SK-MEL-5 (cell line): Measurements from ENCODE around the gene CORO7. TPM values are rescaled to one million over a fixed set of nuclear protein-coding genes. Genes with fewer than 3 reads are reported as not detected.
"Not testable (repeated sequence)": the region's sequence is repeated elsewhere in the genome, so short reads cannot be mapped to it uniquely, and the experiment has no call there.

Experiments
- DNase-seq: peaks from one replicate; pipeline ENCODE4 v3.0.0-alpha.2; 2016; ENCODE audit warnings: low read depth, low spot score
- in situ Hi-C: cut with HindIII; loops from 2 replicates; pipeline ENCODE4 v1.10.0; 2016; ENCODE audit warnings: low sequenced_read_pairs, high pct_unique_total_duplicates, low pct_unique_long_range_greater_than_20kb
- total RNA-seq: library from RNA; depleted of rRNA; stranded (reverse); fragments of >200 nt; shearing (Covaris generic); gene quantifications from 2 replicates; pipeline ENCODE4 v1.2.3, GENCODE V29; 2014

Gene CORO7
- total RNA-seq, 1 experiment from 2014 or later = 17.4 TPM

DNA sequence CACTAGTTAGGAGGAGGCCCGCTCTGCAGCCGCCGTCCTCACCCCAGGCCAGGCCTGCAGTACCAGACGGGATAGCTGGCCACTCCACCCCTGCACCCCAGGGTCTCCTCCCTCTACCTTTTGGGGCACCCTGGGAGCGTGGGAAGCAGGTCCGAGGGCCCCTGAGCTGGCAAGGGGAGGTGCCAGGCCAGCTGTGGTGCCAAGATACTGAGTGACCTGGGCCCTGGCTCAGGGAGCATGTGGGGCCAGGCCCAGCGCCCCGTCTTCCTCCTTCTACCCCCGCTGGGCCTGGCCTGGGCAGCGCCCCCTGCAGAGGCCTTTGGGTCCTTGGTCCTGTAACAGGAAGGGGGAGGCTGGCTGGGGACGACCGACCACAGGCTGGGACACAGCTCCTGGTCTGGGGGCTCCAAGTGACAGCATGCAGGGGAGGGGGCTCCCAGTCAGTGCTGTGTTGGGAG lies 78.2 kb downstream of the CORO7 start:
- in situ Hi-C loops = no loop called here
- no peak for DNase-seq

DNA sequence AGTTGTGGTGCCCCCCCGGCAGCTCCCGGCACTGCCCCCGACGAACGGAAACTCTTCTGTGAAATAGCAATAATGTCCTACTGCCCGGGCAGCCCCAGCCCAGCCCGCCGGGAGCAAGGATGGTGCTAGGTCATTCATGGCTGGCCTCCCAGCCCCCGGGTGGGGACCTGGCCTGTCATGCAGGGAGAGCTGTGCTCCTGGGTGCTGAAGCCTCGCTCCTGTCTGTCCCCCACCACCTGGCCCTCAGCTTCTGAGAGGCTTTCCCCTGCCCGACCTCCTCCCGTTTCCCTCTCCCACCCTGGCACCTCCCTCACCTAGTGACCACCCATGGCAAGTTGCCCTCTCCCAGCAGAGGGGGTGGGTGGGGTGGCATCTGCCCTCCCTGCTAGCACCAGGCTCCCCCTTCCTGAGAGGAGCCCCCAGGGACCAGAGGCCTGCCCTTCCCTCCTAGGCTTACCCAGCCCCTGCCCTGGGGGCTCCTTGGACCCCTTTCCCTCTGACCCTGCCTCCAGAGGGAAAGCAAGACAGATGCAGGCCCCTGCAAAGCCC lies 78.8 kb downstream of the CORO7 start:
- DNase-seq = no peak
- in situ Hi-C loops = no loop called here

DNA sequence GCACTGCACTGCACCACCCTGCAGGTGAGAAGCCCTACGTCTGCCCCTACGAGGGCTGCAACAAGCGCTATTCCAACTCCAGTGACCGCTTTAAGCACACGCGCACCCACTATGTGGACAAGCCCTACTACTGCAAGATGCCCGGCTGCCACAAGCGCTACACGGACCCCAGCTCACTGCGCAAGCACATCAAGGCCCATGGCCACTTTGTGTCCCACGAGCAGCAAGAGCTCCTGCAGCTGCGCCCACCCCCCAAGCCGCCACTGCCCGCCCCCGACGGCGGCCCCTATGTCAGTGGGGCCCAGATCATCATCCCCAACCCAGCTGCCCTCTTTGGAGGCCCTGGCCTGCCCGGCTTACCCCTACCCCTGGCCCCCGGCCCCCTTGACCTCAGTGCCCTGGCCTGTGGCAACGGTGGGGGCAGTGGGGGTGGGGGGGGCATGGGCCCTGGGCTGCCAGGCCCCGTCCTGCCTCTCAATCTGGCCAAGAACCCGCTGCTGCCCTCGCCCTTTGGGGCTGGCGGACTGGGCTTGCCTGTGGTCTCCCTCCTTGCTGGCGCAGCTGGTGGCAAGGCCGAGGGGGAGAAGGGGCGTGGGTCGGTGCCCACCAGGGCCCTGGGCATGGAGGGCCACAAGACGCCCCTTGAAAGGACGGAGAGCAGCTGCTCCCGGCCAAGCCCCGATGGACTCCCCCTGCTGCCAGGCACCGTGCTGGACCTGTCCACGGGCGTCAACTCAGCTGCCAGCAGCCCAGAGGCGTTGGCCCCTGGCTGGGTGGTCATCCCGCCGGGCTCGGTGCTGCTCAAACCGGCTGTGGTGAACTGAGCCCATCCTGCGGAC lies 79.5 kb downstream of the CORO7 start:
- no peak for DNase-seq
- in situ Hi-C loops = no loop called here

DNA sequence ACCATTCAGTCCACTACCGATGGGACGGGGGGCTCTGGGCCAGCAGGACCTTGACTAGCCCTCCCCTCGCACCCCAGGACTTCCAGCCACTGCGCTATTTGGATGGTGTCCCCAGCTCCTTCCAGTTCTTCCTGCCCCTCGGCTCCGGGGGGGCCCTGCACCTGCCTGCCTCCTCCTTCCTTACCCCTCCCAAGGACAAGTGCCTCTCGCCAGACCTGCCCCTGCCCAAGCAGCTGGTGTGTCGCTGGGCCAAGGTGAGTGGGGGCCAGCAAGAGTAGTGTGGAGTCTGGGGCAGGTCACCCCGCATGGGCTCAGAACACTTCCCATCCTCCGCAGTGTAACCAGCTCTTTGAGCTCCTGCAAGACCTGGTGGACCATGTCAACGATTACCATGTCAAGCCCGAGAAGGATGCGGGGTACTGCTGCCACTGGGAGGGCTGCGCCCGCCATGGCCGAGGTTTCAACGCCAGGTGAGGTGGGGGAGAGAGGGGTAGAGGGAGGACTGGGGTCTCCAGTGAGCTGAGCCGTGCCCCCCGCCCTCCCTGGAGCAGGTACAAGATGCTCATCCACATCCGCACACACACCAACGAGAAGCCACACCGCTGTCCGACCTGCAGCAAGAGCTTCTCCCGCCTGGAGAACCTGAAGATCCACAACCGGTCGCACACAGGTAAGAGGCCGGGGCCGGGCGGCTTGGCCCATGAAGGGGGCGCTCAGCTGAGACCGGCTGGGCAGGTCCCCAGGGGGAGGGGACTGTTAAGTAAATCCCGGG lies 81.5 kb downstream of the CORO7 start:
- DNase-seq = no peak
- in situ Hi-C loops = no loop called here

DNA sequence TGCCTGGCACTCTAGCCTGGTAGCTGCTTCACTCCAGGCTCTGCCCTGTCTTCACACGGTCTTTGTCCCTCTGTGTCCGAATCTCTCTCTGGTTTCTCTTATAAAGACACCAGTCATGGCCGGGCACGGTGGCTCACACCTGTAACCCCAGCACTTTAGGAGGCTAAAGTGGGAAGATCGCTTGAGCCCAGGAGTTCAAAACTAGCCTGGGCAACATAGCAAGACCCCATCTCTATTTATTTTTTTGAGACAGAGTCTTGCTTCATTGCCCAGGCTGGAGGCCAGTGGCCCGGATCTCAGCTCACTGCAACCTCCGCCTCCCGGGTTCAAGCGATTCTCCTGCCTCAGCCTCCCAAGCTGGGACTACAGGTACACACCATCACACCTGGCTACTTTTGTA lies 82.7 kb downstream of the CORO7 start:
- DNase-seq, in situ Hi-C loops: not testable (repeated sequence)

DNA sequence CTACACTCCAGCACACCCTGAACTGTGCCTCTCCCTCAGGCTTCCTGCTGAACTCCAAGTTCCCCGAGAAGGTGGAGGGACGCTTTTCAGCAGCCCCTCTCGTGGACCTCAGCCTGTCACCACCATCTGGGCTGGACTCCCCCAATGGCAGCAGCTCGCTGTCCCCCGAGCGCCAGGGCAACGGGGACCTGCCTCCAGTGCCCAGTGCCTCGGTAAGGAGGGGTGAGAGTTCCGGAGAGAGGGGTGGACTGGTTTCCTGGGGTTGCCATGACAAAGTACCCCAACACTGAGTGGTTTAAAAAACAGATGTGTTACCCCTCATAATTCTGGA lies 83.1 kb downstream of the CORO7 start:
- in situ Hi-C loops = no loop called here
- DNase-seq = no peak

DNA sequence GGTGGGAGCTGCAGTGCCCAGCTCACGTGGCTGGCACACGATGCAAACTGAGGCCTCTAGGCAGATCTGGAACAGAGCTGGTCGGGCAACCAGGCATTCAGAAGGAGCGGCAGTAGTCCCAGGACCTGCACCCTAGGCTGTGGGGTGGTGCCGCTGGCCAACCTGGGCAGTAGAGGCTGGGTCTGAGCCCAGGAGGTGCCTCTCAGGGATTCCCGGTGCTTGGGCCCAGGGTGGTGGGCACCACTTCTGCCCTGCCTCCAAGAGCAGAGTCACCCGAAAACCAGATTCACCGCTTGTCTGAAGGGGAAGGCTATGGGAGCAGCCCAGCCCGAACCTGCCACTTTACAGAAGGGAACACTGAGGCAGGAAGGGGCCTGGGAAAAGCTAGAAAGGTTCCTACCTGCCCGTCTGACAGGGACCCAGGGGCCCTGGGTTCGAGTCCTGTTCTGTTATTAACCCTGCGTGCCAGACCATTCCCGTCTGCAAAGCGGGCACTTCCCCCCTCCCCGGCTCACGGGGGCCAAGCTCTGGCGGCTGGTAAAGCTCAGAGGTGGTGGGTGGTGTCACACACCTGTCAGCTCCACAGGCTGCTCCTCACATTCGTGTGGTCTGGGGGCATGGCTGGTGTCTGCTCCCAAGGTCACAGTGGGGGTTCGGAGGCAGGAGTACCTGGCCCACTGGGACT lies 83.6 kb downstream of the CORO7 start:
- in situ Hi-C loops = no loop called here

DNA sequence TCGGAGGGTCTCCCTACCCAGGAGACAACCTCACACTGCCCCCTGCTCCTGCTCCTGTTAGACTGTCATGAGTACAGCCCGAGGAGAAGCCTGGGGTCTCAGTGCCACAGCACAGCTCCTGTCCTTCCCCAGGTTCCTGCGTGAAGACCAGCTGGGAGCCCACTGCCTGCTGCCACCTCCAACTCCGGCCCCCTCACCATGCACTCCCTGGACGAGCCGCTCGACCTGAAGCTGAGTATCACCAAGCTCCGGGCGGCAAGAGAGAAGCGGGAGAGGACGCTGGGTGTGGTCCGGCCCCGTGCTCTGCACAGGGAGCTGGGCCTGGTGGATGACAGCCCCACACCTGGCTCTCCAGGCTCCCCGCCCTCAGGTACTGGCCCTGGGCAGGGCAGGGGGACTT lies 84.3 kb downstream of the CORO7 start:
- in situ Hi-C loops = no loop called here
- DNase-seq = no peak

More for the DNA sequence above, 83.6 kb downstream of the CORO7 start:
- DNase-seq = no peak

DNA sequence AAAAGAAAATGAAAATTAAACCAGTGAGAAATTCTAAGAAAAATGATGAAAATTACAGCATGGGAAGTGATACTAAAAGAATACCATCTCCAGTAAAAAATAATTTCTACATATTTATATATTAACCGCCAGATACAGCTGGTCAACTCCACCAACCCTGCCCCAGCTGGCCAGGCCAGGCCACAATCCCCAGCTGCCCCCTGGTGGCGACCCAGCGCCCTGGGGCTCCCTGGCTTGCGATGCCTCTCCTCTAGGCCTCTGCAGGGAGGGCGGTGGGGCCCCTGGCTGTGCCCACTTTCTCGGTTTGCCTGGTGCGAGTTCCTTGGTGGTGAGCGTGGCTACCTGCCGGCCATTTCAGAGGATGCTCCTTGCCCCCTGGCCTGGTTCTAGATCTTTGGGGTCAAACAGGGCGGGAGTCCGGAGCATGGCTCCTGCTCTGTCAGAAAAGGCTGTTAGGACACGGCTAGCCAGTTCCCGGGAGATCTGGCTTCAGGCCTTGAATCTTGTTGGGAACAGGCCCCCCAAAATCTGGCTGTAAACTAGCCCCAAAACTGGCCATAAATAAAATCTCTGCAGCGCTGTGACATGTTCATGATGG lies 86.0 kb downstream of the CORO7 start:
- in situ Hi-C loops = no loop called here
- DNase-seq = peak; percentile 69

DNA sequence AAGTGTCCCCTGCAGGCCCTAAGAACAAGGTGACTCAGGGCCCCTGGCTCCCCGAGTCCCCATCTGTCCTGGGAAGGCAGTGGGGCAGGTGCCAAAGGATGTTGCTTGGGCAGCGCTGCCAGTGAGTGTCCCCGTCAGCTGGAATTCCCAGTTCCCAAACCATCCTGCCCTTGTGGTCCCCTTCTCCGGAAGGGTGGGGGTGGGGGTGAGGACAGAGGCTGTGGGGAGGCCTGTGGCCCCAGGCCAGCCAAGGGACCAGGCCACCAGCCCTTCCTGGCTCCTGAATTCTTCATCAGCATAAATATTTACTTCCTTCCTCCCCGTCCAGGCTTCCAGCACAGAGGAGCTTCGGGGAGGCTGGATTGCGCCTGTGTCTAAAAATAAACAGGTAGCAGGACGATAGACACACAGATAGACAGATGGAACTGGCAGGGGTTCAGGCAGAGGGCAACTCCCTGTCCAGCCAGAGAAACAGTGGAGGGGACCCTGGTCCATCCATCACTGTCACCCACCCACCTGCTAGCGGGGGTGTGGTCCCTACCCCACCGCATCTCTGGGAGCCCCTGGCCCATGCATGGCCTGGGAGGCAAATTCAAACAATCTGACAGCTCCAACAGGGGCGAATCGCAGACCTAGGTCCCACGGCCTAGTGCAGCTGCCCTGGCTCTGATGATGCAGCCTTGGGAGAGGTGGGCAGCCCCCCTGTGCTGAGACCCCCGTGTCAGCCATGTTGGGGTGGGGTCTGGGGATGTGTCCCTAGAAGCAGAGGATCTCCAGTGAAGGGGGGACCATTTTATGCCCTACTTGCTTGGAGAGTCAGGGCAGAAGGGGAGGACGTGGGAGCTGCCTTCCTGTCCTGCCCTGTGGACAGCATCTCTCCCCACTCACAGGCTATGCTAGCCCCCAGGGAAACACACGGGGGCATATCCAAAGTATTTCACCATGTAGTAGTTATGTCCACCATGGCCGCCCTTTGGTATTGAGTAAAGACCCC lies 87.3 kb downstream of the CORO7 start:
- in situ Hi-C loops = no loop called here
- DNase-seq = no peak

DNA sequence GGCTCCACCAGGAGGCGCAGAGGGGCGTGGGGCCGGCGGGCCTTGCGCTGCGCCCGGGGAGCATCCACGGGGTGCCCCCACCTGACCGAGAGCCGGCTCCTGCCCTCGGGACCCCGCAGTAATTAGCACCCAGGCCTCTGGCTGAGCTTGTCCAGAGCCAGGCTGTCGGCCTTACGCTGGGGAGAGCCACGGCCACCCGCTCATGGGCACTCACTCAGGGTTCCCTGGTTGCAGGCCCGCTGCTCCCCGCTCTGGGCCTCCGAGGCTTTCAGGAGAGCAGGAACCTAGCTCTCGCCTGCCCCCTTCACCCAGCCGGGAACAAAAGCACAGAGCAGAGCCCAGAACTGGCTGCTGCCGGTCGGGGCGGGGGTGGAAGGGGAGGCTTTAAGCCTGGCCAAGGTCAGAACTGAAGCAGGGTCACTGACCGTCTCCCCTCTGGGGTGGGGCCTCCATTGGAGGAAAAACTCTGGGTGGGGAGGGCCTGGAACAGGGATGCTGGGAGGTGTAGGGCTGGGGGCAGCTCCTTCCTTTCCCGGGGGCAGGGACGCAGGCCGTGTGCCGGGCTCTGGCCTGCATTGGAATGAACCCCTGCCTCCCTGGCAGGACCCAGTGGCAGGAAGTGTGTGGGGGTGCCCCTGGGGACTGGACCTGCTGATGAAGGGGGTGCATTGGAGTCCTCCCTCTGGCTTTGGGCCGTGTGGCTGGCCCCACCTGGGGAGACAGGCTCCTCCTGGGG lies 88.2 kb downstream of the CORO7 start:
- in situ Hi-C loops = no loop called here
- DNase-seq = no peak

DNA sequence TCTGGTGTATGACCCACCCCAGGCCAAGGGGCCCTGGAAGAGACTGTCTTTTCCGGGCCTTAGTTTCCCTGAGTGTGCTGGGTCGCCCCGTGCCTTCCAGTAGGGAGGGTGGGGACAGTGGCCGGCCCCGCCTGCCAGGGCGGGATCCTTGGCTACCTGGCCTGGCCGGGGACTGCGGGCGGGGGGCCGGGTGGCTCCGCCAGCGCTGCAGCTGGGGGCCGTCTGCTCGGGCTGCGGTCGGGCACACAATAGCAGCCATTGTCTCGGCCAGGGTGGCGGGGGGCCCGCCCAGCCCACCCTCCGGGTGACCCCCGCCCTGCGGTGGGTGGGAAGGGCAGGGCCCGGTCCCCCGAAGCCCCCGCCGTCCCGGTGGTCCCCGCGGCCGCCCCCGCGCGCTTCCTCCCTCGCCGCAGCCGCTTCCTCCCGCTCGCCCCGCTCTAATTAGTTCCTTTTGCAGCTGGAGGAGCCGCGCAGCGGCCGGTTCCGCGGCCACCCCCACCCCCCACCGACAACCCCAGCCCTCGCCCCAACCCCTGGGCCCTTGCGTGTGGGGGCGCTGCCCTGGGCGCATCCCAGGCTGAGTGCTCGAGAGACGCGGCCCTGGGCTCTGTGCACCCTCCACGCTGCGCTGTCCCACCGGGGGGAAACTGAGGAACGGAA lies 88.9 kb downstream of the CORO7 start:
- no peak for DNase-seq
- in situ Hi-C loops = no loop called here

DNA sequence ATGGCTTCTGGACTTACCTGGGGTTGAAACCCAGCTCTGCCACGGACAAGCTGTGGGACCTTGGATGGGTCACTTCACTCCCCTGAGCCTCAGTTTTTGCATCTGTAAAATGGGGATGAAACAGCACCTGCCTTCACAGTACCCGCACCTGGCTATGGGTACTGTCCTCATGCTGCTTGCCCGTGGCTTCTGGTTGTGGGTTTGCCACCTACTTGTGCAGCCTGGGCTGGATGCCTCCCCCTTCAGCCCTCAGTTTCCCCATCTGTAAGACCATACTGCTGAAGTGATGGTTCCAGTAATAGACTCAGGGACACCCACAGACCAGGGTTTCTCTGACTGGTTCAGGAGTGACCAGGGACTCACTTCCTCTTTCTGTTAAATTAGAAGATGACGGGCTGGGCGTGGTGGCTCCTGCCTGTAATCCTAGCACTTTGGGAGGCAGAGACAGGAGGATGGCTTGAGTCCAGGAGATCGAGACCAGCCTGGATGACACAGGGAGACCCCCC lies 91.1 kb downstream of the CORO7 start:
- no peak for DNase-seq
- in situ Hi-C loops = no loop called here

DNA sequence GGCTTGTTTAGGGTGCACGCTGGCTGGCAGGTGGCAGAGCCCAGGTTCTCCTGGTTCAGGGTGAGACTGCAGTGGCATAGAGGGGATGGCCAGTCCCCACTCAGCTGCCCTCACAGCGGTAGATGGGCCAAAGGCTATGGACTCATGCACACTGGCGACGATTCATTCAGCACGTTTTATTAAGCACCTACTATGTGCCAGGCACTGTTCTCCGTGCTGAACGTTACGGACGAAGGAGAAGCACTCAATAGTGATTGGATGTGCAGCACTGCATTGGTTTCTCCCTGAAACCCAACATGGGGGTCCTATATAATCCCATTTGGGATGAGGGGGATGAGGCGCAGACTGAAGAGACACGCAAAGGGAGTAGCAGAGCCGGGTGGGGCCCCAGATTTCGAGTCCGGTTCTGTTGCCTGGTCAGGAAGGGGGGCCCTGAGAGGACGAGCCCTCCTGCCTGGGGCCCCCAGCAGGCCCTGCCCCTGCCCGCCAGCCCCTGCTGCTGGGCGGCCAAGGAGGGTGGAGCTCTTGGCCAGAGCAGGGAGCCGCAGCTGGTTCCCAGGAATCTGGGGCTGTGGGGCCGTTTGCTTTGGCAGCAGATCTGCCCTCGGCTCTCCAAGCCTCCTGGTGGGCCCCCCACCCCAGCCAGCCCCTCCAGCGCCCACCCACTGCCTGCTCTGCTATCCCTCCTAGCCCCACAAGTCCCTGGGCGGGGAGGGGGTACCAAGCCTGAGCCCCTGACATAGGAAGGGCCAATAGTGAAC lies 91.7 kb downstream of the CORO7 start:
- no peak for DNase-seq
- in situ Hi-C loops = no loop called here
